Activated T-helper 1 cell treated with anti-CD3 and anti-CD28 coated beads, Interleukin-12 subunit alpha, Interleukin-12 subunit beta, Interleukin-2, Interleukin-4 antibody, amounts not matched to agents 30 ng/mL and 10 ng/mL and 1 ng/mL, durations not matched to agents 14 hours and 24 hours and 36 hours (primary cell): ENCODE data around the gene CNTN4. TPM values are rescaled to one million over a fixed set of nuclear protein-coding genes. Genes with fewer than 3 reads are reported as not detected.

ENCODE experiments used
- DNase-seq: peaks from one replicate; pipeline ENCODE4 v3.0.0; 2021; ENCODE audit warnings: low spot score
- H3K27ac Mint-ChIP-seq: one replicate; pipeline ENCODE4 v1.8.0; 2021; ENCODE audit warnings: mild to moderate bottlenecking, mixed read lengths
- H3K27me3 Mint-ChIP-seq: one replicate; pipeline ENCODE4 v1.8.0; 2022; ENCODE audit warnings: mild to moderate bottlenecking, moderate library complexity, mixed read lengths; ENCODE audit not compliant: insufficient read depth
- H3K36me3 Mint-ChIP-seq: one replicate; pipeline ENCODE4 v1.8.0; 2021; ENCODE audit warnings: low read depth, mixed read lengths
- H3K4me1 Mint-ChIP-seq: one replicate; pipeline ENCODE4 v1.8.0; 2021; ENCODE audit warnings: low read depth, mixed read lengths
- H3K4me3 Mint-ChIP-seq: one replicate; pipeline ENCODE4 v1.8.0; 2021; ENCODE audit warnings: mild to moderate bottlenecking, moderate library complexity, mixed read lengths
- H3K9me3 Mint-ChIP-seq: one replicate; pipeline ENCODE4 v1.8.0; 2021; ENCODE audit warnings: mixed read lengths
- intact Hi-C: fragments of 100-400 bp; cut with micrococcal nuclease; formaldehyde crosslinking; loops from one replicate; pipeline ENCODE4 v1.15.1; 2024
- total RNA-seq: library from RNA; stranded (reverse); gene quantifications from 2 replicates; pipeline ENCODE4 v1.2.3, GENCODE V29; 2022

The CNTN4 gene
- total RNA-seq, 1 donor from 2014 or later, result not detected

DNA sequence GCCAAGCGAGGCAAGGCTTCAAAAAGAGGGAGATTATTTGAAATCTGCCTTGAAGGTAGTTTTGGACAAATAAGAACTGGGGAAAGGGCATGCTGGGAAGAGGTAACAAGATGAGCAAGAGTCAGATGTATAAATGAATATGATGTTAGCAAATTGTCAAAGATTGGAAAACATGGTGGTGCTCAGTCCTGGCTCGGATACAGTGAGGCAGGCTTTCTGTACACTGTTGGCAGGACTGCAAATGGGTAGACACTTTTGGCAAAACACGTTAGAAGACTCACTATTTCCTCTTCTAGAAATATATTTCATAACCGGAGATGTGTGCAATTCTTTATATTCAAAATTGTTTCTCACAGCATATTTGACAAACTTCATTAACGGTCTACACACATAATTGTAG, 581.6 kb downstream of the CNTN4 start:
- intact Hi-C loops, result no loop called here
- Mint-ChIP-seq H3K27me3 (no peaks in the 10 kb centered on the region), H3K9me3 (no peaks in the 10 kb centered on the region), H3K4me3 (no peak overlapping the region), H3K27ac (no peak overlapping the region), H3K4me1 (no peaks in the 10 kb centered on the region), H3K36me3 (no peaks in the 10 kb centered on the region)
- DNase-seq, result no peak

DNA sequence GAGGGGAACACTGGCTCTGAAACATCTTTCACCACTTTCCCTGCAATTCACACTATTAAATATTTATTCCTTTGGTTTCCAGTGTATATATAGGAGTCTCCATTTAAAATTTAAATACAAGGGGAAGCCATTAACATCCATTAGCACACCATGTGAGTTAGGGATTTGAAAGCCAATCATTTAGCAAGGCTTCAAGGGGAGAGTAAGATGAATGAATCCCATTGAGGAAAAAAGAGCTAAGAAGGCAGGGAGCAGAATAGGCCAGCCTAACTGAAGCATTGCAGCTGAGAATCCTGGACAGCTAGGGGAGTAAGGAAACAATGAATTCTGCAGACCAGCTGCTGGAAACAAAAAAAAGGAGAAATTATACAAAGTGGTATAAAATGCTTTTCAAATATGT, 585.4 kb downstream of the CNTN4 start:
- Mint-ChIP-seq H3K27ac (no peak overlapping the region), H3K4me3 (no peak overlapping the region), H3K36me3 (no peaks in the 10 kb centered on the region), H3K27me3 (no peaks in the 10 kb centered on the region), H3K9me3 (no peaks in the 10 kb centered on the region), H3K4me1 (no peaks in the 10 kb centered on the region)
- intact Hi-C loops, result no loop called here
- DNase-seq, result no peak

DNA sequence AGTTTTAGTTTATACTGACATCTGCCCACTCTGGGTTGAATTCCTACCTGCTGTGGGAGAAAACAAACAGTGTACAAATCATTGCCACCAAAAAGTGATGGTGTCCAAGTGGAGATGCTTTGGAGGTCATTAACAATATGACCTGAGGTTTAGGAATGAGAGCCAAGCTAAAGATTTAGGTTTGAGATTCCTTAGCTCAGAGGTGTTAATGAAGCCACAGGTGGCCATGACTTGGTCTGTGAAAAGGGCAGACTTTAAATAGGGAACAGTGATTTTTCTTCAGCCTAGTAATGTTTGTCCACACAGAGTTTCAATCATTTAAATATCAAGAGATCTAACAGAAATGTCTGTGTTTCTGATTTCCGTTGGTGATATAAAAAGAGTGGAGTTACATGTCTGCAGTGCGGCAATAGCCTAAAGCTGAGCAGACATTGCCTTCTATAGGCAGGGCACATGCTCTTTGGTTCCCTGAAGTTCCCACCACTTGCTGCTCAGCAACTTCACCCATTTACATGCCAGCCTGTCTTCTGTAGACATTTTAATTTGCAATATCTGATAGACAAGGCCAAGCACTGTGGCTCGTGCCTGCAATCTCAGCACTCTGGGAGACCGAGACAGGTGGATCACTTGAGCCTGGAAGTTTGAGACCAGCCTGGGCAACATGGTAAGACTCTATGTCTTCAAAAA, 588.3 kb downstream of the CNTN4 start:
- intact Hi-C loops, result no loop called here
- Mint-ChIP-seq H3K36me3 (no peaks in the 10 kb centered on the region), H3K27me3 (no peaks in the 10 kb centered on the region), H3K4me3 (no peak overlapping the region), H3K27ac (no peak overlapping the region), H3K4me1 (no peaks in the 10 kb centered on the region), H3K9me3 (no peaks in the 10 kb centered on the region)
- DNase-seq, result no peak

DNA sequence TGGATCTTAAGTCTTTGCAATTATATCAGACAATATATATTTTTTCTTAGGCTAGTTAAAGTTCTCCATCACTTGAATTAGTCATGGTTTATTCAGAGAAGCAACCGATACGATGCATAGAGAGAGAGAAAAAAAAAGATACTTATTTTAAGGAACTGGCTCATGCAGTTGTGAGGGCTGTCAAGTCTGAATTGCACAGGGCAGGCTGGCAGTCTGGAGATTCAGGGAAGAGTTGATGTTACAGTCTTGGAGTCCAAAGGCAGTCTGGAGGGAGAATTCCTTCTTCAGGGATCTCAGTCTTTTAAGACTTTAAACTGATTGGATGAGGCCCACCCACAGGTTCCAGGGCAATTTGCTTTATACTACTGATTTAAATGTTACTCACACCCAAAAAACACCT, 598.9 kb downstream of the CNTN4 start:
- DNase-seq, result no peak
- no peak overlapping the region for H3K27ac Mint-ChIP-seq
- no peaks in the 10 kb centered on the region for H3K9me3 Mint-ChIP-seq
- no peaks in the 10 kb centered on the region for H3K27me3 Mint-ChIP-seq
- H3K36me3 Mint-ChIP-seq, result no peaks in the 10 kb centered on the region
- intact Hi-C loops, result no loop called here
- no peak overlapping the region for H3K4me3 Mint-ChIP-seq
- no peaks in the 10 kb centered on the region for H3K4me1 Mint-ChIP-seq

DNA sequence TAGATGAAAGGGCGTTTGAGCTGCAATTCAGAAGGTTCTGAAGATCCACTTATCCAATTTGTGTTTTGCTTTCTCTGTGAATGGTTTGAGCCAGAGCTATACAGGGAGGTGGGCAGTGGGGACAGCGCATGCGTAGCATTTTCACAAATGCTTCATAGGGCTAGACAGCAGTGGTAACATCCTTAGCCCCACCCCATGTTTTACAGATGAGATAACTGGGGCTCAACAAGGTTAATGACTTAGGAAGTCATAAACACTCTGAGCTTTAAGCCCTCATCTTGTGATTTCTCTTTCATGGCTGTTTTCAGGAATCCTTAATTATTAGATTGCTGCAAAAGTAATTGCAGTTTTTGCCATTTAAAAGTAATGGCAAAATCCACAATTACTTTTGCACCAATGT, 602.8 kb downstream of the CNTN4 start:
- no peaks in the 10 kb centered on the region for H3K36me3 Mint-ChIP-seq
- no peaks in the 10 kb centered on the region for H3K9me3 Mint-ChIP-seq
- no peaks in the 10 kb centered on the region for H3K4me1 Mint-ChIP-seq
- H3K27ac Mint-ChIP-seq, result no peak overlapping the region
- intact Hi-C loops, result no loop called here
- no peaks in the 10 kb centered on the region for H3K27me3 Mint-ChIP-seq
- no peak overlapping the region for H3K4me3 Mint-ChIP-seq
- DNase-seq, result no peak

DNA sequence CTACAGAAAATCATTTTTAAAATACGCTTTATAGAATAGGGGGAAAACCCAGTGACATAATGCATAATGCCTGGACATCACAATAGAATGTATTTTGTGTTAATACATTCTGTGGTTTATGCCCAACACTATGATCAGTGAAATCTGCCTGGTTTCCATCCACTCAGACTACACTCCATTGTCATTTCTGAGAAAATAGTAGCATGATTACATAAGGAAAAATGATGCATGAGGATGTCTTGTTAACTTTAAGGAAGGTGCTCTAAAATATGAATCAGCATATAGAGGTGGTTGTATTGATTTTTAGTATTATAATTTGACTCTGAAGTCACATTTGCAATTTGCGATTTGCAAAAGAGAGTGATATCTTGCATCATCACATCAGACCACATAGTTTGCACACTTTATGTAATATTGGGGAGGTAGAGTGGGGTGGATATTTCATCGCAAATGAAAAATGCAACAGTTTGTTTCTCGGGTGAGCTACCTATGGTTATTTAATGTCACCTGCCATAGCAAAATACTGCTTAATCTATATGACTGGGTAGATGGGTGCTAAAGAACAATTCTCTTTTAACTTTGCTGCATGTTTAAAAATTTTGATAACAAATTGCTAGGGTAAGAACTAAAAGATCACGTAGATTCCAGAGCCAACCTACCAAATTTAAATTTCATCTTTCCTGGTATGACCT, 607.6 kb downstream of the CNTN4 start:
- H3K9me3 Mint-ChIP-seq, result no peaks in the 10 kb centered on the region
- no peaks in the 10 kb centered on the region for H3K36me3 Mint-ChIP-seq
- intact Hi-C loops, result no loop called here
- H3K27ac Mint-ChIP-seq, result no peak overlapping the region
- no peak for DNase-seq
- H3K4me1 Mint-ChIP-seq, result no peaks in the 10 kb centered on the region
- H3K4me3 Mint-ChIP-seq, result no peak overlapping the region
- no peaks in the 10 kb centered on the region for H3K27me3 Mint-ChIP-seq

DNA sequence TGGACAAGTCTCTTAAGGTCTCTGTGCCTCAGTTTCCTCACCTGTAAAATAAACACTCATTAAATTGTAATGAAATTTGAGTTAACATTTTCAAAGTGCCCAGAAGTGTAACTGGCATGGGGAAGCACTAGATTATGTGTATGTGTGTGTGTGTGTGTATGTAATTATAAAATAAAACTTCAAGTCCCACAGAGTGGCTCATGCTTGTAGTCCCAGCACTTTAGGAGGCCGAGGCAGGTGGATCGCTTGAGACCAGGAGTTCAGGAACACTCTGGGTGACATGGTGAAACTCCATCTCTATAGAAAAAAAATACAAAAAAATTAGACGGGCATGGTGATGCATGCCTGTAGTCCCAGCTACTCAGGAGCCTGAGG, 608.2 kb downstream of the CNTN4 start:
- no peak for DNase-seq
- Mint-ChIP-seq H3K4me3 (no peak overlapping the region), H3K36me3 (no peaks in the 10 kb centered on the region), H3K9me3 (no peaks in the 10 kb centered on the region), H3K4me1 (no peaks in the 10 kb centered on the region), H3K27me3 (no peaks in the 10 kb centered on the region), H3K27ac (no peak overlapping the region)
- intact Hi-C loops, result no loop called here

DNA sequence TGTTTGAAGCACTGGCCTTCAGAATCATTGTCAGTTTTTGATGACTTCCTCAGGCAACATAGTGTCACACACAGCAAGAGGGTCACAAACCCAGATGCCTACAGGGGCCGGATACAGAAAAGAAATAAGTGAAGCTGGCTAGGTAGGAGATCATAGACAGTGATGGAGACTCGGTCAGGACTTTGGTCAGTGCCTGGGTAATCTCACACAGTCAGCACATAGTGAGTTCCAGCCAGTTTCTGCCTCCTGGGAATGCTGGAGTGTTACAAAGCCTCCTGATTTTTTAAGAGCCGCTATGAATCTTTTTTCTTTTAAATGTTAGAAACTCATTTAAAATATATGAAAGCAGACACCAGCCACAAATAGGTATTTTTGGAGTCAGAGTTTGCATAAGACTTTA, 612.4 kb downstream of the CNTN4 start:
- no peak for DNase-seq
- H3K27me3 Mint-ChIP-seq, result no peaks in the 10 kb centered on the region
- H3K9me3 Mint-ChIP-seq, result no peaks in the 10 kb centered on the region
- H3K4me1 Mint-ChIP-seq, result no peaks in the 10 kb centered on the region
- H3K27ac Mint-ChIP-seq, result no peak overlapping the region
- no peak overlapping the region for H3K4me3 Mint-ChIP-seq
- intact Hi-C loops, result no loop called here
- H3K36me3 Mint-ChIP-seq, result no peaks in the 10 kb centered on the region

DNA sequence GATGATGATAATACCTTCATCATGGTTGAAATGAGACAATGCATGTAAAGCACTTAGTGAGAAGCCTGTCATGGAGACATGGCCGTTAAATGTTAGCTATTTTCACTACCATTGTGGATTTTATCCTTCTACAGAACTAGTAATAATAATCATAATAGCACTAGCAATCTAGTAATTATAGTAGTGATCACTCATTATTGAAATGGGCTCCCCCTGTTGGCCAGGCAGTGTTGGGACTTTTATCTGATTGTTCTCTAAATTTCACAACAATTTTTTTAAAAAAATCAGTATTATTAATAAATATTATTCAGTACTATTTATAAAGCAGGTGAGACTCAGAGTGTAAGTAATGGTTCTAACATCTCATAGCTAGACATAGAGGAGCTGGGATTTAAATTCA, 615.3 kb downstream of the CNTN4 start:
- no peak for DNase-seq
- no peaks in the 10 kb centered on the region for H3K4me1 Mint-ChIP-seq
- intact Hi-C loops, result no loop called here

DNA sequence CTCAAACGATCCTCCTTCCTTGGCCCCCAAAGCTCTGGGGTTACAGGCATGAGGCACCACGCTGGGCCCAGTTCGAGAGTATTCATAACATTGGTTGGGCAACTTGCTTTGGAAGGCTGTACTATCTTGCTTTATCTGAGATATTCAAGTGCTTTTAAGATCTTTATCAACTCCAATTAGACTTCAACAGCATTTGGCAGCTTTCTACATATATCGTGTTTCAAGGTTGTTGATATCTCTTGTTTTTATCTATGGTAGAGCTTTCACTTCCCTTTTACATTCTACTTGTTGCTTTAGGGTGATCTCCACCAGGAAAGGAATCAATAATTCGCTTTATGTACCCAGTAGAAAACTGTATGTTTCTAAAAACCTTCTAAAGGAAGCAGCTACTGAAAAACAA, 616.2 kb downstream of the CNTN4 start:
- no peaks in the 10 kb centered on the region for H3K36me3 Mint-ChIP-seq
- intact Hi-C loops, result no loop called here
- no peak overlapping the region for H3K4me3 Mint-ChIP-seq
- DNase-seq, result no peak
- no peak overlapping the region for H3K27ac Mint-ChIP-seq
- no peaks in the 10 kb centered on the region for H3K4me1 Mint-ChIP-seq
- no peaks in the 10 kb centered on the region for H3K27me3 Mint-ChIP-seq
- no peaks in the 10 kb centered on the region for H3K9me3 Mint-ChIP-seq

More for the DNA sequence above, 615.3 kb downstream of the CNTN4 start:
- no peaks in the 10 kb centered on the region for H3K9me3 Mint-ChIP-seq
- no peak overlapping the region for H3K4me3 Mint-ChIP-seq
- H3K36me3 Mint-ChIP-seq, result no peaks in the 10 kb centered on the region
- H3K27me3 Mint-ChIP-seq, result no peaks in the 10 kb centered on the region
- no peak overlapping the region for H3K27ac Mint-ChIP-seq

DNA sequence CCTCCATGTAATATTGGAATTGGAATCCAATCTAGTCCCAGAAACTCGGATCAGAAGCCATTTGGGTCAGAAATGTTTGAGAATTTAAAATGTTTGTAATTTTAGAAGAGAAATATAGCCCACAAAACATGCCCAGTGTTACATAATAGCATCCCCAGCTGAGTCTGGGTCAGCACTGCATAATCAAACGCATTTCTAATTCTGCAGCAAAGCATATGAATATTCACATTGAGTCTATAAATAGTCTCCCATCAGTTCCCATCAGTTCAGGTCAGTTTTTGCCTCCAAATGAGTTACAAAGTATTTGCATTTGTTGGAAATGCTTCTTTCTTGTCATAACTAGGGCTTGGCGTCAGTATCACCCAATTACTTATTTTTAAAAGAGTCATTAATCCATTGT, 628.4 kb downstream of the CNTN4 start:
- no peak for DNase-seq
- Mint-ChIP-seq H3K4me1 (no peaks in the 10 kb centered on the region), H3K36me3 (no peaks in the 10 kb centered on the region), H3K27ac (no peak overlapping the region), H3K4me3 (no peak overlapping the region), H3K9me3 (no peaks in the 10 kb centered on the region), H3K27me3 (no peaks in the 10 kb centered on the region)
- intact Hi-C loops, result no loop called here

DNA sequence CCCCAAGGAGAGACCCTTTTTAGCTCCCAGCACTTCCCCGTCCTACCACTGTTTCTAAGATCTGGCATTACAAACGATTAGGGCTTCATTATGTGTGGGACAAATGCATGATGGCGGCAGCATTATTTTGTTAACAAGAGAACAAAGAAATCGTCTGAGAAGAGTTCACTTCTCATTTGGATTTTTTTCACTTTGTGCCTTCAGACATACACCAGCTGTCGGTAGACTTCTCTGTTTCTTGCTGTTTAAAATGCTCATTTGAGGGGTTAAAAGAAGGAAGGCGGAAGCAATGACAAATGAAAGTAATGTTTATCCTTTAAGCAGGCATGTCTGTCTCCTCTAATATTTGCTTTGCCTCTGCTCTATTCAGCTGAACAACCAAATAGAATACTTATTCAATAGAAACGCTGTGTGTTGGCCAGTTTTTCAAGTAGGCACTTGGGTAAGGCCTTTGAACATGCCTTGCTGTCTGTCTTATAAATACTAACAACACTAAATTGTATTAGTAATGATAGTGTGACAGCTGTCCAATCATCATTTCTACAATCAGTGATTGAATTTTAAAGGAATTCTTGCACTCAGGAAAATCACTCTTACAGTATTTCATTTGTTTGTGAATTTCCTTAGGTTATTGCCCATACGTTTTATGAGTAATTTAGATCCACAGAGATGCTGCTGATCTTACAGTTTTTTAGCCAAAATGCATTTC, 629.1 kb downstream of the CNTN4 start:
- Mint-ChIP-seq H3K9me3 (no peaks in the 10 kb centered on the region), H3K27me3 (no peaks in the 10 kb centered on the region), H3K4me3 (no peak overlapping the region), H3K36me3 (no peaks in the 10 kb centered on the region), H3K4me1 (no peaks in the 10 kb centered on the region), H3K27ac (no peak overlapping the region)
- intact Hi-C loops, result no loop called here
- DNase-seq, result no peak

DNA sequence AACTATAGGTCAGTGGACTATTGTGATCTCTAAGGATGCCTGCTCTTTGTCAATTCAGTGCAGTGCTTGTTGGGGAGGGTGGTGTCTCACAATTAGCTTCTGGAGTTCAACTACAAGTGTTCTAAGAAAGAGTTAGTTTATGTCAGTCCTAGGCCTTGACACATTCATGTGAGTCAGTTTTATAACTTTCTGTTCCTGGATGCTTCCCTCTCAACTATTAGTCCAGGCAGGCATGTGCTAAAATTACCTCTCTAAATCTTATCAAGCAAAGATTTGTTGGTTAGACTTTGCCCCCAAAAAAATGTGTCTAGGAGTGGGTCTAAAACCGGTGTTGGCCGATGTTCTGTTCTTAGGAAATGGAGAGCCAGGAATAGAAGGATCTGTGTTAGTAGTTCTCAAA, 633.2 kb downstream of the CNTN4 start:
- H3K4me3 Mint-ChIP-seq, result no peak overlapping the region
- no peak for DNase-seq
- H3K27me3 Mint-ChIP-seq, result no peaks in the 10 kb centered on the region
- no peak overlapping the region for H3K27ac Mint-ChIP-seq
- no peaks in the 10 kb centered on the region for H3K9me3 Mint-ChIP-seq
- H3K4me1 Mint-ChIP-seq, result no peaks in the 10 kb centered on the region
- intact Hi-C loops, result no loop called here
- H3K36me3 Mint-ChIP-seq, result no peaks in the 10 kb centered on the region
